GM21576 (cell line): Measurements from ENCODE around the gene NTF3.

Source experiments
- ATAC-seq: cut with Tn5 transposase; IDR thresholded peaks from one replicate; pipeline ENCODE4 v1.9.1; 2021; ENCODE audit warnings: mild to moderate bottlenecking, moderate library complexity; ENCODE audit not compliant: unreplicated experiment

NTF3 gene

GRCh38 chr12:5485454-5485853 is 53.5 kb downstream of the NTF3 start:
- ATAC-seq = no peak

DNA sequence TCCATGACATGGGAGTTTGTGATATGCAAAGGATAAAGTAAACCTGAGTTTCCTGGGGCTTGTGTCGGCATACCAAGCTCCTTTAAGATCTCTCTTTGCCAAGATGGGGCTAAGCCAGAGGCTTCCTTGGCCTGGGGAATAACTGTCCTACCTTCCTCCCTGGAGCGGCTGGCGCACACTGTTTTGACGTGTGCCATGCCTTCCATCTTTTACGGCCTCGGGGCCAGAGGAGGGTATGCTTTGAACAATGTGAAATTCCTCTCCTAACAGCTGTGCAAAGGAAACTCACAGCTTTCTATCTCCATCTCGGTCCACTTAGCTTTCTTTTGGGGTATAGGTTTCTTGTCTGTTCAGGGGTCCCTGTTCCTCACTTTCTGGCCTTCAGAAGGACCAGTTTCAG is 55.2 kb downstream of the NTF3 start:
- no peak for ATAC-seq

DNA sequence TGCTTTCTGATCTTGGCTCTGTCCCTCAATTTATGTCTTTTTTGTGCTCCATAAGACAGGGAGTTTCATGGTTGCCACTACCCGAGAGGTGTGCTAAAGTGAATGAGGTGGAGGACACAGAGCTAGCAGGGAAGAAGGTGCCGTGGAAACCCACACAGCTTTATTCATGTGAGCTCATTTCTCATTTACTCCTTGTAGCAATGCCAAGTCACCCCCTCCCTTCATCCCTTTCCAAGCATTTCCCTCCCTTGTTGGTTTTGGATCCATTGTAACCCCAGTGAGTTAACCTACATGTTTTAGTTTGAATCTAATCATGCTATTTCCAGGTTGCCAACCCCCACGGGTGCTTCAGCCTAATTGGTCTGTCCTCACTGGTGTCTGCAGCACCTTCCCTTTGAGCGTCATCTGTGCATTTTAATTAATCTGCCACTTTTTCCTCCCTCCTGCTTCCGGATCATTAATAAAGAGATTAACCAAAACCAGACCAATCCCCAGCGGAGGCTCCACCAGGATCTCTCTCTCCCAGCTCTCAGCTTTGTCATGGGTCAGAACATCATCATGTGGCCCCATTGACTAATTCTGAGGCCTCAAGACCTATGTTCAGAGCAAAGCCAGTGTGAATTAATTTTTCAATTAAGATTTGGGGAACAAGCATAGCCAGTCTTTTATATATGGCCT is 56.2 kb downstream of the NTF3 start:
- ATAC-seq = no peak

DNA sequence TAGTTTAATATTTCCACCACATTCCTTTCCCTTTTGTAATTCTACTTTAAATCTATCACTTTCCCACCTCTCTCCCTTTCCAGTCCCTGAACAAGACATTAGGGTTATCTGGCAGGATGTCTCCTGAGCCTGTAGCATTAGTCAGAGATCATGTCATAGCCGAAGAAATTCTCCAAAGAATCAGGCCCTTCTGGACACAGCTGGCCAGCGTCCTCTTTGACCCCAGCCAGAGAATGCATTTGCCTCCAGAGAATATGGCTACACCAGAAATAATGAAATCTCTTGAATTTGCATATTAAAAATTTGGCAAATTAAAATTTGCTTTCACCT is 56.7 kb downstream of the NTF3 start:
- no peak for ATAC-seq

DNA sequence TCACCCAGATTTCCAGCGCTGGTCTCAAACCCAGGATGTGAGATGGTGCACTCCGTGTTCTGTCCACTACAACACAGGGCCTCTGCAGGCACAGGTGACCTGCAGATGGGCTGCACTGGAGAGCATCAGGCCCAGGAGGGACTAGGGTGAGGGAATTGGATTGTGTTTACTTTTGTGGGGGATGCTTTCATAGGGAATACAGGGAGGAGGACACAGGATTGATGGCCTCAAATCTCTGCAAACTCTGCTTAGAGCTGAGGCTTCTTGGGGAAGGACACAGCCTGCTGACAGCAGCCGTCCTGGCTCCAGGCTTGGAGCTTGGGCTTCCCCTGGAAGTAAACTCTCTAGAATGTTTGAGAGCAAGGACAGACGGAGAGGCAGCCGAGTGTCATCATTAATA is 57.1 kb downstream of the NTF3 start:
- ATAC-seq = no peak

DNA sequence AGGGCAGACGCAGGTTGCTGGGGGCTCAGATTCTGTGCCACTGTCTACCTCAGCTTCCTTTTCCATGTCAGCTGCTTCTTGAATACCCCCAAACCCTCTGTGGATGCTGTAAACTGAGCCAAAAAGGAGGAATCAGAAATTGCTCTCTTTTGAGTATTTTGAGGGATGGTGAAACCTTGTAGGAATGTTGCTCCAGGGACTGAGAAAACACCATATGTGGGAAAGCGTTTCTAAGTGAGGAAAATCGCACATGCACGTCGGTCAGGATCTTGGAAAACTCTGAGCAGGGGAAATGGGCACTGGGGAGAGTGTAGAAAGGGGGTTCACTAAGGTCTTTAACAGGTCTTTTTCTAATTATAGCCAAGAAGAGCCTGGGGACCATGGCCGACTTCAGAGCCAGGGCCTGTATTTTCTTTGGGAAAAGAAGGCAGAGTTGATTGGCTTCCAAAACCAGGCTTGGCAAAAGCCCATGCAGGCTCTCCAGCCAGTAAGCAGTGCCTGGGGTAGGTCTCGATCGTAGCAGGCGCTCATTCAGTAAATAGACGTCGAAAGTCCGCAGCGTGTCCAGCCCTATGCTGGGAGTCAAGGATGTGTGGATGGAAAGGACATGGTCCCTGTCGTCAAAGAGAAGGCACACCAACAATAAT is 58.0 kb downstream of the NTF3 start:
- ATAC-seq = no peak

- no peak for ATAC-seq
These were observed 60.7 kb downstream of the NTF3 start for GRCh38 chr12:5492562-5492961.

DNA sequence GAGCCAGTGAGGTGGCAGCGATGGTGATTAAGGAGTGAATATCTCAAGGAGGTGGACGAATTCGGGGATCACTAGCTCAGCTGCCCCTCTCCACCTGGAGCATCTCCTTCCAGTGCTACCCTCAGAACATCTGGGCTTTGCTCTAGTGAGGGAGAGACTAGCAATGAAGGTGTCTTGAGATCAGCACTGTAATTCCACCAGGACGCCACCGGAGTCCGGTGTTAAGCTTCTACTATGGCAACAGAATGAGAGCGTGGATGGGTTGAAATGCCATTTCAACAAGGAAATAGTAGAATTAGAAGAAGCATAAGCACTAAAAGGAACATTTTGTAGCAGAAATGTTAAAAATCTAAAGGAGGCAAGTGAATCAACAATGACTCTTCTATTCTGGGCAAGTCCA is 61.1 kb downstream of the NTF3 start:
- no peak for ATAC-seq

- ATAC-seq = no peak
These were observed 62.4 kb downstream of the NTF3 start for GRCh38 chr12:5494343-5494742.

- ATAC-seq = no peak
These were observed 65.6 kb downstream of the NTF3 start for GRCh38 chr12:5497329-5498053.

DNA sequence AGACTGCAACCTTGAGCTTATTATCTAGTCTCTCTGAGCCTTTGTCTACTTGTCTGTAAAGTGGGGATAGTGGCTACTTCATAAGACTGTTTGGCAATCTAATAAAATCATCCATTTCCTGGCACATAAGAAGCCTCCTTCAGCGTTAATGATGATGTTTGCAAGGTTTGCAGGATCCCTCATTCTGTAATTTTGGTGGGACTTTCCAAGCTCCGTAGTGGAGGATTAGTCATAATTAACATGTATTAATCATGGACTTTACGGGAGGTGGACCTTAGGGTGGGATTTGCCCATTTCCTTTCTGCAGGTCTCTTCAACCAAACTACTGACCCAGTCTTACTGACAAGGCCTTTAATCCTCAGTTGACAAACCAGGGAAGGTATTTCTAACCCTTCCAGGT is 66.2 kb downstream of the NTF3 start:
- no peak for ATAC-seq

DNA sequence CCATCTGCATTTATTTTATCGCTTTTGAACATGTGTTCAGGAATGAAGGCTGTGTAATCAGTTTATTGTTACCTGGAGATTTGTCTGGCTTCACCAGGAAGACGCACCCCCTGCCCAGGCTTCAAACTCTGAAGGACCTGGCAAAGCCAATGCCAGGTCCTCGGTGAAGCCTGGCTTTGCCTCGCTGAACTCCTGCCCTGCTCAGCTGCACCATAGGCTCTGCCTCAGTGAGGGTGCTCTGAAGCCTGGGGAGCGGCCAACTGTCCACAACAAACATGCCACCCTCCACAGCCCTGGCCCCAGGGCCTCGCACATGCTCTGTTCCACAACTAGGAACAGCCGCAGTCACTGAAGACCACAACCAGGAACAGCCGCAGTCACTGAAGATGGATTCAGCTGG is 66.9 kb downstream of the NTF3 start:
- no peak for ATAC-seq

DNA sequence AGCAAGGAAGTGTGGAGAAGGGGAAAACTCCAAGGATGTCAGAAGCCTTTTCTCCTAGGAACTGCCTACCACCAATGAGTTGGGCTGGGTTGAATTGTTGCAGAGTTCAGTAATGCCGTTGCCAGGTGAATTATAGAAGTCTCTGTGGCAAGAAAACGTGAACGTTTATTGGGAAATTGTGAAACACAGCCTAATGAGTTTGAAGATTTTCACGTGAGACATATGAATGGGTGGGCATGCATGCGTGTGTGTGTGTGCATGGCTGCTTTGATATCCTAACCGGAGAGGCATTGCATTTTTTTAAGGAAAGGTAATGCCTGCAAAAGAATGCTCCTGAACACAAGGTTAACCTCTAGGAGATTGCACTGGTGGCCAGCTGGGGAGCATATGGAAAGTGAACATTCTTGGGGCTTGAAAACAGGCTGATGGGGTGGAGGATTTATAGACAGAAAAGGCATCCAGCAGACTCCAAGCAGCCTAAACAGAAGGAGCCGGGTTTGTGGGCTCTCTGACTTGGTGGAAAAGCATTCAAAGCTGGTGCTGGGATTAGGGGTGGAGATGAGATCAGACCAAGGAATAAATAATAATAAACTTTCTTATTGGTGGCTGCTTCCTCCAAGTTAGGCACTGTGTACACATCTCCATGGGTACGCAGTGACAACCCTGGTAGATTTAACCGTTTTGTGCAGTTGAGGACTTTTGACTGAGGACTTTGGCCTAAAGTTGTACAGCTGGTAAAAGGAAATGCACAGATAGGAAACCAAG is 67.8 kb downstream of the NTF3 start:
- no peak for ATAC-seq

DNA sequence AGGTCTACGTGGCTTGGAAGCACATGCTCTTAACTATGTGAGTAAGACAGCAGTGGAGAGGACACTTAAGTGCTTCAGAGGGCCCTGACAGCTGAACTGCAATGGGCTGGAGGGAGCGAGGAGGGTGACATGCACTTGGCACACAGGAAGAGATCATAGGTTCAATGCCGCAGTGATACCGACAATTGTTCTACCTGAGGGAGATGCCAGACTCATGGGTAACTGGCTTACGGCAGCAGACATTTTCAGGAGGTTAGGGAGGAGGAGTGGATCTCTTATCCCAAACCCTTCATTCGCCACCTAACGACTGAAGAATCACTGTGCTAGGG is 68.4 kb downstream of the NTF3 start:
- ATAC-seq = no peak

DNA sequence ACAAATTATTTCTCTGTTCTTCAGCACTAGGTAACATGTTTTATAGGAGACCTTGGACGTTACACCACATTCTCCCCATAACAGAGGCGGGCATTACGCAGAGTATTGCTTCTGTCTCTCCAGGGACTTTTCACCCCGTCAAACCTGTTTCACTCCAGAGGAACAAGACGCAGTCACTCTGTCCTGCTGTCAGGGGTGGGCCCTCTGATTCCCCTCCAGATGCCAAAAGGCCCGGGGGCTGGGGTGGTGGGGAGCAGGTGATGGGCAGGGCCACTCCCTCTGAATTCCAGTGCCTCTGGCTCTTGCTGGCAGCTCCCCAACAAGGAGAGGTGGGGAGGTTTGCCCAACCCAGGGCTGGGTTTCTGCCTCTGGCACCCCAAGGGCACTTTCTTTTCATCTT is 71.9 kb downstream of the NTF3 start:
- no peak for ATAC-seq

- no peak for ATAC-seq
These were observed 73.2 kb downstream of the NTF3 start for GRCh38 chr12:5505116-5505515.

GRCh38 chr12:5505751-5506150 is 73.8 kb downstream of the NTF3 start:
- no peak for ATAC-seq

- no peak for ATAC-seq
These were observed 74.4 kb downstream of the NTF3 start for GRCh38 chr12:5506295-5506694.

DNA sequence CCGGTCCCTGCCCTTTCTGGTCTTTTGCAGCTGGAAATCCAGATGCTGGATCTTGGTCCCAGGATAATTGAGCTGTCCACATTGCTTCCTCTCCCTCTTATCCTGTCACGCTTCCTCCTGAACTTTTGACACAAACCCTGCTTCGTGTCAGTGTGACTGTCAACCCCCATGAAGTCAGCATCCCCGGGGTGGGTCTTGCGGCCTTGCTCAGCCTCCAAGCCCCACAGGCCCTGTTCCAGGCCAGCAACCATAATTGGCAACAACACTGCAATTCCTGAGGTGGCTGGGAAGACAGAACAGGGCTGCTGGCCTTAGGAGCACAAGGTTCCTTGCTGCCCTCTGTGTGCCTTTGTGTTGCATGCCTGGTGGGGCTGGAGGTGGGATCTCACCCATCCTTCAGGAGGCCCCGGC is 74.9 kb downstream of the NTF3 start:
- ATAC-seq = no peak

- no peak for ATAC-seq
These were observed 75.6 kb downstream of the NTF3 start for GRCh38 chr12:5507401-5507935.

- ATAC-seq = no peak
These were observed 76.0 kb downstream of the NTF3 start for GRCh38 chr12:5507944-5508343.

DNA sequence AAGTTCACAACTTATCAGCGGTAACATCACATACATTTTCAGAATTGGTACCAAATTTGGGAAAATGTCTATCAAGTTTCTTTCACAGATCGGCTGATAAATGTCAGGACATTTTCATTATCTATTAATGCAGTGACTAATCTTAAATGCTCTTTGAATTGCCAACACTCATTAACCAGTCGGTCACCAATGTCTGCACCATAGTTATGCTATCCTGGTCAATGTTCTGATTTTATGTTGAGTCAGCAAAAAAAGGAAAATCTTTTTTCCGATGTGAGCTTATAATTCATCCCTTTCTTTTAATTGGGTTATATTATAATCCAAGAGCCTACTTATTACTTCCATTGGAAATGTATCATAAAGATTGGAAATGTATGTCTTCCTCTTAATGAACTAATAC is 77.2 kb downstream of the NTF3 start:
- no peak for ATAC-seq
